NT2/D1 (cell line): ENCODE data around the gene ZBED2.

ENCODE experiments used
- DNase-seq: peaks from one replicate; pipeline ENCODE4 v3.0.0-alpha.2; 2011; ENCODE audit warnings: low read depth, low spot score
- H3K27me3 ChIP-seq: 2 replicates; pipeline ENCODE4 v1.6.0; 2011; ENCODE audit warnings: mild to moderate bottlenecking; ENCODE audit not compliant: insufficient read length, insufficient read depth
- H3K36me3 ChIP-seq: 2 replicates; pipeline ENCODE4 v1.6.1; 2011; ENCODE audit warnings: mild to moderate bottlenecking, low read length, mixed read lengths; ENCODE audit not compliant: insufficient read depth, insufficient read length
- H3K4me1 ChIP-seq: 2 replicates; pipeline ENCODE4 v1.5.1; 2011; ENCODE audit not compliant: insufficient read depth, insufficient read length
- H3K4me3 ChIP-seq: 2 replicates; pipeline ENCODE4 v1.5.1; 2011; ENCODE audit warnings: low read depth; ENCODE audit not compliant: insufficient read length
- H3K9ac ChIP-seq: 2 replicates; pipeline ENCODE4 v1.6.0; 2011; ENCODE audit warnings: low read depth; ENCODE audit not compliant: insufficient read length
- H3K9me3 ChIP-seq: 2 replicates; pipeline ENCODE4 v1.5.1; 2011; ENCODE audit warnings: mild to moderate bottlenecking, low read length; ENCODE audit not compliant: insufficient read depth
- SUZ12 ChIP-seq: IDR thresholded peaks from 2 replicates; pipeline ENCODE4 v1.6.1; 2011; ENCODE audit not compliant: insufficient read length, insufficient read depth; ENCODE audit errors: extremely low read depth
- YY1 ChIP-seq: IDR thresholded peaks from 2 replicates; pipeline ENCODE4 v1.6.1; 2011; ENCODE audit not compliant: insufficient read length, insufficient read depth
- ZNF274 ChIP-seq: IDR thresholded peaks from 2 replicates; pipeline ENCODE4 v1.6.1; 2011; ENCODE audit warnings: mild to moderate bottlenecking, low read depth, low read length

ZBED2 gene

GRCh38 chr3:111610612-111611054 lies 15.5 kb upstream of the ZBED2 start:
- Histone ChIP-seq H3K9me3 (no peaks in the 10 kb centered on the region; the same call in 1 of the 2 replicates), H3K27me3 (no peaks in the 10 kb centered on the region), H3K4me3 (no peak overlapping the region), H3K9ac (no peak overlapping the region), H3K36me3 (no peaks in the 10 kb centered on the region), H3K4me1 (no peaks in the 10 kb centered on the region)
- no peak for TF ChIP-seq ZNF274
- TF ChIP-seq YY1 = no peak
- no peak for TF ChIP-seq SUZ12
- no peak for DNase-seq

- H3K9ac ChIP-seq = no peak overlapping the region
- H3K27me3 ChIP-seq = no peaks in the 10 kb centered on the region
- H3K36me3 ChIP-seq = no peaks in the 10 kb centered on the region
- DNase-seq = no peak
- no peaks in the 10 kb centered on the region; the same call in 1 of the 2 replicates for H3K9me3 ChIP-seq
- no peak overlapping the region for H3K4me3 ChIP-seq
- no peaks in the 10 kb centered on the region for H3K4me1 ChIP-seq
- TF ChIP-seq ZNF274 = no peak
- no peak for TF ChIP-seq SUZ12
- TF ChIP-seq YY1 = no peak
Measured at GRCh38 chr3:111610189-111610588, 15.0 kb upstream of the ZBED2 start.

GRCh38 chr3:111609700-111610099 lies 14.6 kb upstream of the ZBED2 start:
- no peak for DNase-seq
- no peaks in the 10 kb centered on the region; the same call in 1 of the 2 replicates for H3K9me3 ChIP-seq
- H3K36me3 ChIP-seq = no peaks in the 10 kb centered on the region
- H3K27me3 ChIP-seq = no peaks in the 10 kb centered on the region
- TF ChIP-seq SUZ12 = no peak
- TF ChIP-seq ZNF274 = no peak
- TF ChIP-seq YY1 = no peak
- no peaks in the 10 kb centered on the region for H3K4me1 ChIP-seq
- no peak overlapping the region for H3K4me3 ChIP-seq
- H3K9ac ChIP-seq = no peak overlapping the region

GRCh38 chr3:111608383-111608782 lies 13.2 kb upstream of the ZBED2 start:
- Histone ChIP-seq H3K4me3 (no peak overlapping the region), H3K4me1 (no peaks in the 10 kb centered on the region), H3K9me3 (no peaks in the 10 kb centered on the region; the same call in 1 of the 2 replicates), H3K27me3 (no peaks in the 10 kb centered on the region), H3K9ac (no peak overlapping the region), H3K36me3 (no peaks in the 10 kb centered on the region)
- no peak for DNase-seq
- TF ChIP-seq ZNF274 (no peak), YY1 (no peak), SUZ12 (no peak)

- no peaks in the 10 kb centered on the region; the same call in 1 of the 2 replicates for H3K9me3 ChIP-seq
- H3K9ac ChIP-seq = no peak overlapping the region
- no peak for DNase-seq
- H3K4me3 ChIP-seq = no peak overlapping the region
- H3K4me1 ChIP-seq = no peaks in the 10 kb centered on the region
- H3K27me3 ChIP-seq = no peaks in the 10 kb centered on the region
- TF ChIP-seq ZNF274 (no peak), SUZ12 (no peak), YY1 (no peak)
- no peaks in the 10 kb centered on the region for H3K36me3 ChIP-seq
Measured at GRCh38 chr3:111607240-111607920, 12.2 kb upstream of the ZBED2 start.

- H3K4me3 ChIP-seq = no peak overlapping the region
- H3K9me3 ChIP-seq = no peaks in the 10 kb centered on the region; the same call in 1 of the 2 replicates
- TF ChIP-seq SUZ12 (no peak), YY1 (no peak), ZNF274 (no peak)
- no peak for DNase-seq
- no peak overlapping the region for H3K9ac ChIP-seq
- no peaks in the 10 kb centered on the region for H3K4me1 ChIP-seq
- no peaks in the 10 kb centered on the region for H3K27me3 ChIP-seq
- no peaks in the 10 kb centered on the region for H3K36me3 ChIP-seq
Measured at GRCh38 chr3:111605493-111605892, 10.3 kb upstream of the ZBED2 start.

GRCh38 chr3:111605018-111605417 lies 9.9 kb upstream of the ZBED2 start:
- H3K4me1 ChIP-seq = no peaks in the 10 kb centered on the region
- no peaks in the 10 kb centered on the region; the same call in 1 of the 2 replicates for H3K9me3 ChIP-seq
- H3K9ac ChIP-seq = no peak overlapping the region
- no peak for DNase-seq
- TF ChIP-seq YY1 (no peak), ZNF274 (no peak), SUZ12 (no peak)
- no peaks in the 10 kb centered on the region for H3K36me3 ChIP-seq
- H3K4me3 ChIP-seq = no peak overlapping the region
- H3K27me3 ChIP-seq = no peaks in the 10 kb centered on the region
